GM12878 (cell line): ENCODE data around the gene ATP6V0A4. TPM values are rescaled to one million over a fixed set of nuclear protein-coding genes. Genes with fewer than 3 reads are reported as not detected.
A peak's percentile ranks its signal among the peaks of the same experiment; 100 is the strongest.

Experiments
- ATAC-seq: fragments of 200-7000 bp; cut with Tn5 transposase; 3 replicates; pipeline ENCODE4 v1.9.1; 2020; ENCODE audit warnings: mild to moderate bottlenecking, moderate library complexity
- BruUV-seq: library from RNA; stranded (reverse); fragments of 400-500 nt; replicated peaks from 2 replicates; lab custom pipeline; 2021; lab: Mats Ljungman, UMichigan
- CTCF ChIA-PET: fragments of 300-600 bp; sonication (Branson Sonifier 250); formaldehyde crosslinking; extraction: SDS; loops from one replicate; lab custom pipeline; 2021; ENCODE audit warnings: inconsistent platforms; lab: Yijun Ruan, JAX
- POLR2A ChIA-PET: fragments of 350-600 bp; formaldehyde crosslinking; extraction: SDS; loops from one replicate; lab custom pipeline; 2021; ENCODE audit warnings: inconsistent platforms; lab: Charles Lee
- RAD21 ChIA-PET: fragments of 300-600 bp; sonication (Branson Sonifier 250); formaldehyde crosslinking; loops from one replicate; lab custom pipeline; 2023; ENCODE audit warnings: antibody characterized with exemption; ENCODE audit not compliant: unreplicated experiment; lab: Charles Lee
- SMC1A ChIA-PET: fragments of 300-600 bp; sonication (Branson Sonifier 250); formaldehyde crosslinking; loops from one replicate; lab custom pipeline; 2023; ENCODE audit not compliant: unreplicated experiment, uncharacterized antibody; lab: Charles Lee
- DNase-seq: peaks from one replicate; pipeline ENCODE4 v3.0.0-alpha.2; 2011; ENCODE audit warnings: low read depth, low spot score
- FAIRE-seq: peaks from 3 replicates; lab custom pipeline; 2011; peaks lifted over from hg19 to GRCh38; lab: Jason Lieb, UNC
- H2AFZ ChIP-seq: 2 replicates; pipeline ENCODE4 v1.6.0; 2011; ENCODE audit warnings: low read depth, low read length, control low read depth; ENCODE audit not compliant: control insufficient read depth
- H3K27ac ChIP-seq: 2 replicates; pipeline ENCODE4 v1.5.1; 2011; ENCODE audit warnings: control low read depth; ENCODE audit not compliant: control insufficient read depth, insufficient read depth
- H3K27me3 ChIP-seq, 2 experiments: replicated peaks in 1 of 2; 2 replicates each; pipeline versions ENCODE4 v1.6.0 to v1.6.1; 2011; ENCODE audit warnings: low read length in 1 of 2; ENCODE audit not compliant: control insufficient read depth in 2 of 2, insufficient read depth in 2 of 2
- H3K36me3 ChIP-seq, 2 experiments: 2 replicates each; pipeline ENCODE4 v1.5.1; 2011; ENCODE audit warnings: low read length in 1 of 2; ENCODE audit not compliant: control insufficient read depth in 2 of 2, insufficient read depth in 2 of 2
- H3K4me1 ChIP-seq: 2 replicates; pipeline ENCODE4 v1.6.1; 2011; ENCODE audit warnings: mild to moderate bottlenecking, low read length, moderate library complexity, mixed read lengths; ENCODE audit not compliant: control insufficient read depth, insufficient read depth
- H3K4me2 ChIP-seq: 2 replicates; pipeline ENCODE4 v1.6.0; 2011; ENCODE audit warnings: control low read depth; ENCODE audit not compliant: control insufficient read depth, insufficient read depth
- H3K4me3 ChIP-seq: fragments of 200-600 bp; sonication (generic); 2 replicates; pipeline ENCODE4 v1.5.1; 2016
- H3K79me2 ChIP-seq: 2 replicates; pipeline ENCODE4 v1.6.0; 2011; ENCODE audit warnings: low read length; ENCODE audit not compliant: control insufficient read depth, insufficient read depth
- H3K9ac ChIP-seq: 2 replicates; pipeline ENCODE4 v1.8.0; 2011; ENCODE audit warnings: low read length, control low read depth, mixed read lengths; ENCODE audit not compliant: control insufficient read depth, insufficient read depth
- H3K9me3 ChIP-seq: replicated peaks from 3 replicates; pipeline ENCODE4 v1.5.1; 2011; ENCODE audit warnings: mild to moderate bottlenecking, low read length; ENCODE audit not compliant: control insufficient read depth, insufficient read depth
- H4K20me1 ChIP-seq: 2 replicates; pipeline ENCODE4 v1.6.0; 2011; ENCODE audit not compliant: control insufficient read depth, insufficient read depth
- MEF2B ChIP-seq: fragments of 450-650 bp; IDR thresholded peaks from 2 replicates; pipeline ENCODE4 v1.6.1; 2018; ENCODE audit warnings: mild to moderate bottlenecking, moderate library complexity; ENCODE audit not compliant: partially characterized antibody, poor library complexity, severe bottlenecking
- POU2F2 ChIP-seq: IDR thresholded peaks from 3 replicates; pipeline ENCODE4 v1.6.1; 2011; ENCODE audit warnings: low read depth, mild to moderate bottlenecking, low read length, borderline replicate concordance
- RAD21 ChIP-seq: IDR thresholded peaks from 2 replicates; pipeline ENCODE4 v1.6.1; 2011; ENCODE audit warnings: mild to moderate bottlenecking, low read depth, low read length, moderate library complexity; ENCODE audit not compliant: insufficient read depth
- SMC3 ChIP-seq: IDR thresholded peaks from 2 replicates; pipeline ENCODE4 v1.6.1; 2011; ENCODE audit warnings: low read length, improper control_type of control experiment, borderline replicate concordance
- WGBS: methylation state at CpG from one replicate; pipeline ENCODE4 v1.1.6; 2016; ENCODE audit warnings: low lambda C conversion rate; ENCODE audit not compliant: insufficient replicate concordance, insufficient coverage; ENCODE audit errors: missing lambda C conversion rate; 5-methylcytosine and 5-hydroxymethylcytosine counted together
- in situ Hi-C: fragments of 300-500 bp; cut with MboI; formaldehyde crosslinking; loops from 9 replicates; pipeline ENCODE4 v1.14.3; 2018; ENCODE audit warnings: mixed read lengths
- intact Hi-C: fragments of 100-400 bp; cut with micrococcal nuclease; formaldehyde crosslinking; loops from one replicate; pipeline ENCODE4 v1.14.2; 2022; ENCODE audit not compliant: unreplicated experiment
- polyA plus RNA-seq, 11 experiments: library from polyadenylated mRNA; depleted of rRNA in 4 of 11; unstranded in 6 of 11; stranded (reverse) in 5 of 11; fragments of >200 nt; fragmentation: Nextera tagmentation in 4 of 11; fragmentation: Illumina TruSeq in 1 of 11; extraction: Ambion mirVana in 4 of 11; extraction: Trizol in 1 of 11; gene quantifications; 1 replicate in 1 of 11; 2 replicates in 10 of 11; pipeline versions ENCODE4 v1.2.1 to v1.2.3, GENCODE V29; 2011 to 2016; ENCODE audit warnings: inconsistent platforms in 2 of 11, missing spikeins in 2 of 11, low read depth in 1 of 11
- total RNA-seq, 4 experiments: library from RNA; depleted of rRNA in 3 of 4; stranded (reverse); fragments of >200 nt in 3 of 4; fragmentation: Illumina TruSeq in 1 of 4; extraction: Trizol in 1 of 4; gene quantifications; 2 replicates each; pipeline versions ENCODE4 v1.2.1 to v1.2.3, GENCODE V29; 2013 to 2021
- TF ChIP-seq, protein P1 (sequence below): fragments of 450-650 bp; formaldehyde crosslinking; IDR thresholded peaks from 2 replicates; pipeline ENCODE4 v1.4.0; 2020; ENCODE audit warnings: mild to moderate bottlenecking, moderate library complexity
- TF ChIP-seq, protein P2 (sequence below), 3 experiments: IDR thresholded peaks in 2 of 3; conservative IDR thresholded peaks in 1 of 3; 2 replicates each; pipeline ENCODE4 v1.5.1; 2011; ENCODE audit warnings: low read depth in 3 of 3, low read length in 3 of 3, mild to moderate bottlenecking in 3 of 3, control low read depth in 2 of 3, moderate library complexity in 2 of 3, inconsistent platforms in 1 of 3, mixed read lengths in 1 of 3; ENCODE audit not compliant: control insufficient read depth in 2 of 3, insufficient read depth in 1 of 3; ENCODE audit errors: extremely low read depth in 1 of 3
- TF ChIP-seq, protein P3 (sequence below): IDR thresholded peaks from 2 replicates; pipeline ENCODE4 v1.6.1; 2012; ENCODE audit warnings: improper control_type of control experiment, low read depth, low read length; ENCODE audit not compliant: insufficient replicate concordance

ATP6V0A4 gene
- total and polyA plus RNA-seq, 10 of the 15 experiments (the other 5 are each of a cell fraction or from before 2014, with no cell fraction given): not detected

DNA sequence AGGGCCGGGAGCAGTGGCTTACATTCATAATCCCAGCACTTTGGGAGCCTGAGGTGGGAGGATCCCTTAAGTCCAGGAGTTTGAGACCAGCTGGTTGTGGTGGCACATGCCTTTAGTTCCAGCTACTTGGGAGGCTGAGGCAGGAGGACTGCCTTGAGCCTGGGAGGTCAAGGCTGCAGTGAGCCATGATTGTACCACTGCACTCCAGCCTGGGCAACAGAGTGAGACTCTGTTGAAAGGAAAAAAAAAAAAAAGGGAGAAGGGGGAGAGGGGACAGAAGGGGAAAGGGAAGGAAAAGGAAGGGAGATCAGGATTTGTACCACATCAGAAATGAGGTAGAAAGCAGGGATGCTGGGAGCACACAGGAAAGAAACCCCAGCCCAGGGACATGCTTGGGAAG lies 58.1 kb downstream of the ATP6V0A4 start (continued):
- TF ChIP-seq, protein P1, sequence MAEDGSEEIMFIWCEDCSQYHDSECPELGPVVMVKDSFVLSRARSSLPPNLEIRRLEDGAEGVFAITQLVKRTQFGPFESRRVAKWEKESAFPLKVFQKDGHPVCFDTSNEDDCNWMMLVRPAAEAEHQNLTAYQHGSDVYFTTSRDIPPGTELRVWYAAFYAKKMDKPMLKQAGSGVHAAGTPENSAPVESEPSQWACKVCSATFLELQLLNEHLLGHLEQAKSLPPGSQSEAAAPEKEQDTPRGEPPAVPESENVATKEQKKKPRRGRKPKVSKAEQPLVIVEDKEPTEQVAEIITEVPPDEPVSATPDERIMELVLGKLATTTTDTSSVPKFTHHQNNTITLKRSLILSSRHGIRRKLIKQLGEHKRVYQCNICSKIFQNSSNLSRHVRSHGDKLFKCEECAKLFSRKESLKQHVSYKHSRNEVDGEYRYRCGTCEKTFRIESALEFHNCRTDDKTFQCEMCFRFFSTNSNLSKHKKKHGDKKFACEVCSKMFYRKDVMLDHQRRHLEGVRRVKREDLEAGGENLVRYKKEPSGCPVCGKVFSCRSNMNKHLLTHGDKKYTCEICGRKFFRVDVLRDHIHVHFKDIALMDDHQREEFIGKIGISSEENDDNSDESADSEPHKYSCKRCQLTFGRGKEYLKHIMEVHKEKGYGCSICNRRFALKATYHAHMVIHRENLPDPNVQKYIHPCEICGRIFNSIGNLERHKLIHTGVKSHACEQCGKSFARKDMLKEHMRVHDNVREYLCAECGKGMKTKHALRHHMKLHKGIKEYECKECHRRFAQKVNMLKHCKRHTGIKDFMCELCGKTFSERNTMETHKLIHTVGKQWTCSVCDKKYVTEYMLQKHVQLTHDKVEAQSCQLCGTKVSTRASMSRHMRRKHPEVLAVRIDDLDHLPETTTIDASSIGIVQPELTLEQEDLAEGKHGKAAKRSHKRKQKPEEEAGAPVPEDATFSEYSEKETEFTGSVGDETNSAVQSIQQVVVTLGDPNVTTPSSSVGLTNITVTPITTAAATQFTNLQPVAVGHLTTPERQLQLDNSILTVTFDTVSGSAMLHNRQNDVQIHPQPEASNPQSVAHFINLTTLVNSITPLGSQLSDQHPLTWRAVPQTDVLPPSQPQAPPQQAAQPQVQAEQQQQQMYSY (CRISPR knock-in tag): no peak

- no TSS peak for BruUV-seq
- FAIRE-seq: peak; percentile 96
- Histone ChIP-seq H3K27ac (no peak overlapping the region), H3K4me3 (no peak overlapping the region), H3K36me3 (no peaks in the 10 kb centered on the region), H2AFZ (peak overlapping the region; percentile 58), H3K4me1 (no peaks in the 10 kb centered on the region), H3K4me2 (no peak overlapping the region), H3K9me3 (no peaks in the 10 kb centered on the region; the same call in 1 of the 3 replicates), H3K9ac (no peak overlapping the region), H3K27me3 (no peaks in the 10 kb centered on the region), H4K20me1 (no peaks in the 10 kb centered on the region), H3K79me2 (no peaks in the 10 kb centered on the region)
- POLR2A ChIA-PET: no interaction called here
- WGBS: 26% methylated on average over 14 of the region's 14 CpGs
- peak; percentile 64 for DNase-seq
- in situ Hi-C loops (loop anchor here (5.0 to 25.0 kb wide), 5 partner anchors 291 to 1126 kb away; partner anchors contain the start of gene CREB3L2), intact Hi-C loops (loop anchor here (1.0 to 10.0 kb wide), 7 partner anchors 289 to 1132 kb away; no protein-coding TSS in a partner anchor)
- peak; percentile 99 for ATAC-seq
- CTCF ChIA-PET: interaction anchor here (0.5 to 3.3 kb wide), 60 partner anchors 9 to 1223 kb away, joined by 3 to 92 read pairs (median 4); no protein-coding TSS in a partner anchor
- SMC1A ChIA-PET: interaction anchor here (0.7 to 3.4 kb wide), 24 partner anchors 10 to 917 kb away, joined by 3 to 87 read pairs (median 4); partner anchors contain the start of gene CREB3L2
- RAD21 ChIA-PET: interaction anchor here (0.9 to 3.3 kb wide), 23 partner anchors 128 to 1132 kb away, joined by 3 to 92 read pairs (median 5); partner anchors contain the start of genes CREB3L2 and TRIM24
- TF ChIP-seq, protein P2, sequence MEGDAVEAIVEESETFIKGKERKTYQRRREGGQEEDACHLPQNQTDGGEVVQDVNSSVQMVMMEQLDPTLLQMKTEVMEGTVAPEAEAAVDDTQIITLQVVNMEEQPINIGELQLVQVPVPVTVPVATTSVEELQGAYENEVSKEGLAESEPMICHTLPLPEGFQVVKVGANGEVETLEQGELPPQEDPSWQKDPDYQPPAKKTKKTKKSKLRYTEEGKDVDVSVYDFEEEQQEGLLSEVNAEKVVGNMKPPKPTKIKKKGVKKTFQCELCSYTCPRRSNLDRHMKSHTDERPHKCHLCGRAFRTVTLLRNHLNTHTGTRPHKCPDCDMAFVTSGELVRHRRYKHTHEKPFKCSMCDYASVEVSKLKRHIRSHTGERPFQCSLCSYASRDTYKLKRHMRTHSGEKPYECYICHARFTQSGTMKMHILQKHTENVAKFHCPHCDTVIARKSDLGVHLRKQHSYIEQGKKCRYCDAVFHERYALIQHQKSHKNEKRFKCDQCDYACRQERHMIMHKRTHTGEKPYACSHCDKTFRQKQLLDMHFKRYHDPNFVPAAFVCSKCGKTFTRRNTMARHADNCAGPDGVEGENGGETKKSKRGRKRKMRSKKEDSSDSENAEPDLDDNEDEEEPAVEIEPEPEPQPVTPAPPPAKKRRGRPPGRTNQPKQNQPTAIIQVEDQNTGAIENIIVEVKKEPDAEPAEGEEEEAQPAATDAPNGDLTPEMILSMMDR (IDR thresholded peaks at IDR 0.05 in 2 of 3, conservative IDR thresholded peaks at IDR 0.05 in 1 of 3; ENCODE audit: control insufficient read depth in 2 of 3, extremely low read depth in 1 of 3, insufficient read depth in 1 of 3, low read depth in 3 of 3, low read length in 3 of 3): peak; percentile 87 to 98 (median 94); a peak in 5 of 6 replicates
- TF ChIP-seq SMC3 (peak; percentile 96), MEF2B (no peak), RAD21 (peak; percentile 98), POU2F2 (0 out of 3 replicates have a peak, but pooled peaks have one; percentile 49)
- TF ChIP-seq, protein P3, sequence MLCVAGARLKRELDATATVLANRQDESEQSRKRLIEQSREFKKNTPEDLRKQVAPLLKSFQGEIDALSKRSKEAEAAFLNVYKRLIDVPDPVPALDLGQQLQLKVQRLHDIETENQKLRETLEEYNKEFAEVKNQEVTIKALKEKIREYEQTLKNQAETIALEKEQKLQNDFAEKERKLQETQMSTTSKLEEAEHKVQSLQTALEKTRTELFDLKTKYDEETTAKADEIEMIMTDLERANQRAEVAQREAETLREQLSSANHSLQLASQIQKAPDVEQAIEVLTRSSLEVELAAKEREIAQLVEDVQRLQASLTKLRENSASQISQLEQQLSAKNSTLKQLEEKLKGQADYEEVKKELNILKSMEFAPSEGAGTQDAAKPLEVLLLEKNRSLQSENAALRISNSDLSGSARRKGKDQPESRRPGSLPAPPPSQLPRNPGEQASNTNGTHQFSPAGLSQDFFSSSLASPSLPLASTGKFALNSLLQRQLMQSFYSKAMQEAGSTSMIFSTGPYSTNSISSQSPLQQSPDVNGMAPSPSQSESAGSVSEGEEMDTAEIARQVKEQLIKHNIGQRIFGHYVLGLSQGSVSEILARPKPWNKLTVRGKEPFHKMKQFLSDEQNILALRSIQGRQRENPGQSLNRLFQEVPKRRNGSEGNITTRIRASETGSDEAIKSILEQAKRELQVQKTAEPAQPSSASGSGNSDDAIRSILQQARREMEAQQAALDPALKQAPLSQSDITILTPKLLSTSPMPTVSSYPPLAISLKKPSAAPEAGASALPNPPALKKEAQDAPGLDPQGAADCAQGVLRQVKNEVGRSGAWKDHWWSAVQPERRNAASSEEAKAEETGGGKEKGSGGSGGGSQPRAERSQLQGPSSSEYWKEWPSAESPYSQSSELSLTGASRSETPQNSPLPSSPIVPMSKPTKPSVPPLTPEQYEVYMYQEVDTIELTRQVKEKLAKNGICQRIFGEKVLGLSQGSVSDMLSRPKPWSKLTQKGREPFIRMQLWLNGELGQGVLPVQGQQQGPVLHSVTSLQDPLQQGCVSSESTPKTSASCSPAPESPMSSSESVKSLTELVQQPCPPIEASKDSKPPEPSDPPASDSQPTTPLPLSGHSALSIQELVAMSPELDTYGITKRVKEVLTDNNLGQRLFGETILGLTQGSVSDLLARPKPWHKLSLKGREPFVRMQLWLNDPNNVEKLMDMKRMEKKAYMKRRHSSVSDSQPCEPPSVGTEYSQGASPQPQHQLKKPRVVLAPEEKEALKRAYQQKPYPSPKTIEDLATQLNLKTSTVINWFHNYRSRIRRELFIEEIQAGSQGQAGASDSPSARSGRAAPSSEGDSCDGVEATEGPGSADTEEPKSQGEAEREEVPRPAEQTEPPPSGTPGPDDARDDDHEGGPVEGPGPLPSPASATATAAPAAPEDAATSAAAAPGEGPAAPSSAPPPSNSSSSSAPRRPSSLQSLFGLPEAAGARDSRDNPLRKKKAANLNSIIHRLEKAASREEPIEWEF: no peak
Observed at GRCh38 chr7:138738551-138739335, 59.3 kb downstream of the ATP6V0A4 start.
